Measurements from ENCODE around the gene STAC. TPM values are rescaled to one million over a fixed set of nuclear protein-coding genes. Genes with fewer than 3 reads are reported as not detected.
"Not testable (repeated sequence)": the region's sequence is repeated elsewhere in the genome, so short reads cannot be mapped to it uniquely, and the experiment has no call there.

The STAC gene
- total RNA-seq, 2 donors from 2014 or later: 2.7 to 6.5 TPM

- no peak for DNase-seq (ENCODE audit: low spot score)
- intact Hi-C loops (cut with DNase I): no loop called here
Measured at GRCh38 chr3:36557021-36557707, 176.9 kb downstream of the STAC start.

DNA sequence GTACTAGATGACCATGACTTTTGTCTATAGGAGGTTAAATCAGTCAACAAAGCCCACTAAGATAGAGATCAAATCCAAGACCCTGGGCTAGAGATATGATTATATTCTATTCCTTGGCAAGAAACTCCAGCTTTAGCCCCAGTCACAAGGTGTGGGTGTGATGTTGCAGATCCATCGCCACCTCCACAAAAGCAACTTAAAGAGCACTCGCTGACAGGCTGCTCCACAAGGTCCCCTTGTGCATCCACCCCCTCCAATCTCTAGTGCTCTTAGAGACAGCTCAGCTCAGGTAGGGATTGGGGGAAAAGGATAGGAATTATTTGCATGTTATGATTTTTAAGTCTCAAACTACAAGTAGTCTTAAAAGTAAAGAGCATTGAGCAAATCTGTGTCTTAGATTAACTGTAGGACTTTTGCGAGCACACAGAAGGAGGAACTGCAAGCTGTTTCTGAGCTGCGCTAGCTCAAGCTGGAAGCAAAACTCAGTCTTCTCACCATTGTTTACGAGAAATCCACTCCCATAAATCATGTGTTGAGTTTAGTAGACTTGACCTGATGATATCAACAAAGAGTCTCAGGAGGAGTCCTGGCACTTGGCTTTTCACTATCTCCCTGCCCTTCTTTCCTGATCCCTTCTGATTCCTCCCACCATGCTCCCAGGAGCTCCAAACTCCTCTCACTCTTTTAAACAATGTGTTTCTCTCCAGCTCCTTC lies 177.6 kb downstream of the STAC start:
- no peak for DNase-seq (ENCODE audit: low spot score)
- intact Hi-C loops (cut with DNase I): no loop called here

DNA sequence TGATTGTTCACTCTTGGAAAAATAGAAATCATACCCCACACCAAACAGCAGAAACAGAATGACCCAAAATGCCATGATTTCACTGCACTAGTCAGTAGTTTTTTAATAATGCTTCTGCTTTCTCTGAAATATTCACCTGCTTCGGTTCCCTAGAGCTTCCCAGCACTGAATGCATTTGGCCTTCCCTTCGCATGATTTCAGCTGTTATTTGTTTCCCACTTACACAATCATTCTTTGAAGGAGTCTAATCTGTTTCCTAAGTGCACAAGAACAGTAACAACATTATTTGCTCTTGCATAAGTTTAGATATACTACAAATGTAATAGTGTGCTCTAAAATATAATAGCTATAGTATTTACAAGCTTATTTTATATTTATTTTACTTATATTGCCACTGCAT lies 178.7 kb downstream of the STAC start:
- intact Hi-C loops (cut with DNase I): no loop called here
- DNase-seq (ENCODE audit: low spot score): no peak

DNA sequence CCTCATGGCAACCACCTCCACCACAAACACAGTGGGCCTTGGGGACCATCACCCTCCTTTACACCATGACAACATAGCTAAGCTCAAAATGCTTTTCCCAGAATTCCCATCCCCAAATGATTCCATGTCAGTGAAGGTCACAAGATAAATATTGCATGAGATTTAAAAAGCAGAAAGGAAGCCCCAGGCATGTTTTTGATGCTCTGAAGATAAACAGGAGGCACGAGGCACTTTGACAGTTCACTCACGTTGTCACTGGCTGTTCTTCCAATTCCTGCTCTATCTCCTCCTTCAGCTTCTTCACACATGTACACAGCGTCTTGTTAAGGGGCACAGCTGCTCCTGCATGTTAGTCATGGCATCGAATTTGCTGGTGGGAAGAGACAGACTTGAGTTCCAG lies 180.4 kb downstream of the STAC start:
- no peak for DNase-seq (ENCODE audit: low spot score)
- intact Hi-C loops (cut with DNase I): no loop called here

- intact Hi-C loops (cut with DNase I): no loop called here
Measured at GRCh38 chr3:36561601-36562000, 181.3 kb downstream of the STAC start.

GRCh38 chr3:36562945-36563344 lies 182.6 kb downstream of the STAC start:
- no peak for DNase-seq (ENCODE audit: low spot score)
- intact Hi-C loops (cut with DNase I): no loop called here

More at GRCh38 chr3:36561601-36562000, 181.3 kb downstream of the STAC start:
- DNase-seq (ENCODE audit: low spot score): no peak

DNA sequence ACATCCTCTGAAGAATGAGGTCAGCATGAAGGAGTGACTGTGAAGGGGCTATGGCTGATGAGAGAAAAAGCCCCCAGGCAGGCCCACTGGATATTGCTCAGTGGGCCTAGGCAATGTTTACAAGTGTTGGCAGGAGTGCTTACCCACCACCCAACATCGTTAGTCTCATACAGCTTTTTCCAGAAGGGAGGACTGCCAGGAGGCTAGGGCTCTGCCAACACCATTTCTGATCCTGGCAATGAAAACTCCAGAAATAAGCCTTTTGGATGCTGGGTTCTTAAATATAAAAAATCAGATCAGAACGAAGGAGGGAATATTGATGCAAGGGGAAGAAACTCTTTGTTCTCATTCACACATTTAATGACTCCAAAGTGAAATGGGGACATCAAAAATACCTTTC lies 194.9 kb downstream of the STAC start:
- DNase-seq (ENCODE audit: low spot score): no peak
- intact Hi-C loops (cut with DNase I): no loop called here

- intact Hi-C loops (cut with DNase I); DNase-seq (ENCODE audit: low spot score): not testable (repeated sequence)
Measured at GRCh38 chr3:36578418-36578817, 198.1 kb downstream of the STAC start.

GRCh38 chr3:36579746-36580145 lies 199.4 kb downstream of the STAC start:
- intact Hi-C loops (cut with DNase I): no loop called here
- DNase-seq (ENCODE audit: low spot score): no peak

GRCh38 chr3:36580716-36581115 lies 200.4 kb downstream of the STAC start:
- DNase-seq (ENCODE audit: low spot score): no peak
- intact Hi-C loops (cut with DNase I): no loop called here

- intact Hi-C loops (cut with DNase I): no loop called here
- DNase-seq (ENCODE audit: low spot score): no peak
Measured at GRCh38 chr3:36591959-36592358, 211.7 kb downstream of the STAC start.

DNA sequence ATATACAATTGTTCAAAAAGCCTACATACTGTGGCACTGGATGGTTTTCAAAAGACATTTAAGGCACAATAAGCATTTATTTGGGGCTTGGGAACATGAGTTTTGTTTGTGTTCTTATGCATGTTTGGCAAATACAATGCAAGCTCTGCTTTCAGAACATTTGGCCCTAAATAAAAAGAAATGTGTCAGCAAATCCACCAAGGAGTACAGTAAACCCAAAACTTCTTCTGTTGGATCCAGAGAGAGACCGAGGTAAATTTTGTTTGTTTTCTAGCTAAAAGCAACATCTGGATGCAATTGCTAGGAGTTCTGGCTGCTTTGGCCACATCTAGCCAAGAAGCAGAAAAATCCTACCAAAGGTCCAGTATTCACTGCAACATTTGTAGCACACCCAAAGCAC lies 215.2 kb downstream of the STAC start:
- intact Hi-C loops (cut with DNase I): no loop called here
- DNase-seq (ENCODE audit: low spot score): no peak

GRCh38 chr3:36596419-36596818 lies 216.1 kb downstream of the STAC start:
- intact Hi-C loops (cut with DNase I): no loop called here
- no peak for DNase-seq (ENCODE audit: low spot score)

- DNase-seq (ENCODE audit: low spot score): no peak
- intact Hi-C loops (cut with DNase I): no loop called here
Measured at GRCh38 chr3:36597422-36597821, 217.1 kb downstream of the STAC start.
